ENCODE results near the gene SLC43A2. TPM values are rescaled to one million over a fixed set of nuclear protein-coding genes. Genes with fewer than 3 reads are reported as not detected.

Gene SLC43A2
- polyA plus RNA-seq, 1 donor (not counting 4 experiments of a cell fraction or from before 2014, with no cell fraction given): 12.7 TPM

DNA sequence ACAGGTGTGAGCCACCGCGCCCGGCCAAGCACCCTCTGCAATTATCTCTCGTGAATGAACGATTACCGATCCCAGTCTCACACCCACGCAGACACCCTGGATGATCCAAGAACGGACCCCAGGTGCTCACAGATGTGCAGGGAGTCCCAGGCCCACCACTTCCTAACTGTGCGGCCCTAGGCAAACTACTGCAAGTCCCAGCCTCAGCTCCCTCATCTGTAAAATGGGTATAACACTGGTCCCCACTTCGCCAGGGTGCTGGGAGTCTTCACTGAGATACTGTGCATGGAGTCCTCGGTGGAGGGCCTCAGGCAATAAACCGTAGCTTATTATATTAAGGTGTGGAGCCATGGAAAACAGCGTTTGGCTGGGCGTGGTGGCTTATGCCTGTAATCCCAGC, 44.5 kb downstream of the SLC43A2 start:
- TF ChIP-seq EZH2 (IDR thresholded peaks at IDR 0.05; ENCODE audit: low read length): no peak
- TF ChIP-seq, protein P1, sequence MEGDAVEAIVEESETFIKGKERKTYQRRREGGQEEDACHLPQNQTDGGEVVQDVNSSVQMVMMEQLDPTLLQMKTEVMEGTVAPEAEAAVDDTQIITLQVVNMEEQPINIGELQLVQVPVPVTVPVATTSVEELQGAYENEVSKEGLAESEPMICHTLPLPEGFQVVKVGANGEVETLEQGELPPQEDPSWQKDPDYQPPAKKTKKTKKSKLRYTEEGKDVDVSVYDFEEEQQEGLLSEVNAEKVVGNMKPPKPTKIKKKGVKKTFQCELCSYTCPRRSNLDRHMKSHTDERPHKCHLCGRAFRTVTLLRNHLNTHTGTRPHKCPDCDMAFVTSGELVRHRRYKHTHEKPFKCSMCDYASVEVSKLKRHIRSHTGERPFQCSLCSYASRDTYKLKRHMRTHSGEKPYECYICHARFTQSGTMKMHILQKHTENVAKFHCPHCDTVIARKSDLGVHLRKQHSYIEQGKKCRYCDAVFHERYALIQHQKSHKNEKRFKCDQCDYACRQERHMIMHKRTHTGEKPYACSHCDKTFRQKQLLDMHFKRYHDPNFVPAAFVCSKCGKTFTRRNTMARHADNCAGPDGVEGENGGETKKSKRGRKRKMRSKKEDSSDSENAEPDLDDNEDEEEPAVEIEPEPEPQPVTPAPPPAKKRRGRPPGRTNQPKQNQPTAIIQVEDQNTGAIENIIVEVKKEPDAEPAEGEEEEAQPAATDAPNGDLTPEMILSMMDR (optimal IDR thresholded peaks at IDR 0.05 in 1 of 3, IDR thresholded peaks at IDR 0.05 in 1 of 3, conservative IDR thresholded peaks at IDR 0.05 in 1 of 3; ENCODE audit: extremely low read depth in 1 of 3, insufficient read depth in 2 of 3, low read length in 3 of 3): no peak
- Histone ChIP-seq H3K4me2 (ENCODE audit: control insufficient read depth, extremely low read depth, insufficient read depth, low read depth, low read length) (no peak overlapping the region), H3K27ac (ENCODE audit: control insufficient read depth, insufficient read depth, low read length) (no peak overlapping the region), H3K9ac (ENCODE audit: control insufficient read depth, extremely low read depth, insufficient read depth, low read length) (no peak overlapping the region), H3K27me3 (ENCODE audit: control insufficient read depth, extremely low read depth, insufficient read depth, low read length) (no peaks in the 10 kb centered on the region), H3K9me1 (ENCODE audit: control insufficient read depth, extremely low read depth, insufficient read depth, low read length) (no peaks in the 10 kb centered on the region), H3K9me3 (ENCODE audit: control insufficient read depth, low read depth, low read length) (no peaks in the 10 kb centered on the region), H3K4me1 (ENCODE audit: control insufficient read depth, extremely low read depth, insufficient read depth, low read length) (peaks cover 6% of the 10 kb centered on the region), H3K36me3 (ENCODE audit: control insufficient read depth in 2 of 2, extremely low read depth in 1 of 2, insufficient read depth in 2 of 2, low read length in 2 of 2) (peaks cover 0 to 21% of the 10 kb centered on the region in 2 experiments), H4K20me1 (ENCODE audit: control insufficient read depth, extremely low read depth, insufficient read depth, low read length) (no peaks in the 10 kb centered on the region), H3K79me2 (ENCODE audit: control insufficient read depth, insufficient read depth, low read length) (no peaks in the 10 kb centered on the region), H3K4me3 (ENCODE audit: control insufficient read depth in 2 of 3, extremely low read depth in 1 of 3, insufficient read depth in 2 of 3, low read depth in 1 of 3, low read length in 3 of 3) (no peak overlapping the region), H2AFZ (ENCODE audit: control insufficient read depth, low read length) (no peak overlapping the region)
- FAIRE-seq (no peak), DNase-seq (ENCODE audit: low read depth, low spot score) (no peak)
- dilution Hi-C loops (cut with MboI; ENCODE audit: extremely low pct_ligation_motif_present, low sequenced_read_pairs): no loop called here

DNA sequence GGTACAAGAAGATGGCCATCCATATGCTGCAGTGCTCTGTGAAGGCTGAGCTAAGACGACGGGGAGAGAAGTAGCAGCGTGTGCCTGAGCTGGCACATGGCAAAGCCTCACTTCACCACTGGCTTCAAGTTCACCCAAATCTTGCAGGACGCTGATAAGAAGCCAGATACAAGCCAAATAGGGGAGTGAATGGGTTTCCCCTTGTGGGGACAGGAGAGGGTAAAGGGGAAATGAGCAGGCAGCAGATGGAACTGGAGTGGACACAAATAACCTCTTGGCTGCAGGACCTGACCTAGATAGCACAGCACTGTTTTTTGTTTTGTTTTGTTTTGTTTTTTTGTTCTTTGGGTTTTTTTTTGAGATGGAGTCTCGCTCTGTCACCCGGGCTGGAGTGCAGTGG, 45.1 kb downstream of the SLC43A2 start:
- FAIRE-seq: no peak
- dilution Hi-C loops (cut with MboI; ENCODE audit: extremely low pct_ligation_motif_present, low sequenced_read_pairs): no loop called here

More for the DNA sequence above, 45.1 kb downstream of the SLC43A2 start:
- H3K9ac ChIP-seq (ENCODE audit: control insufficient read depth, extremely low read depth, insufficient read depth, low read length): no peak overlapping the region
- no peak overlapping the region for H3K4me3 ChIP-seq (ENCODE audit: control insufficient read depth in 2 of 3, extremely low read depth in 1 of 3, insufficient read depth in 2 of 3, low read depth in 1 of 3, low read length in 3 of 3)
- no peak overlapping the region for H3K4me2 ChIP-seq (ENCODE audit: control insufficient read depth, extremely low read depth, insufficient read depth, low read depth, low read length)
- H3K9me1 ChIP-seq (ENCODE audit: control insufficient read depth, extremely low read depth, insufficient read depth, low read length): no peaks in the 10 kb centered on the region
- no peak for TF ChIP-seq EZH2 (IDR thresholded peaks at IDR 0.05; ENCODE audit: low read length)
- TF ChIP-seq, protein P1 (optimal IDR thresholded peaks at IDR 0.05 in 1 of 3, IDR thresholded peaks at IDR 0.05 in 1 of 3, conservative IDR thresholded peaks at IDR 0.05 in 1 of 3; ENCODE audit: extremely low read depth in 1 of 3, insufficient read depth in 2 of 3, low read length in 3 of 3): no peak
- H4K20me1 ChIP-seq (ENCODE audit: control insufficient read depth, extremely low read depth, insufficient read depth, low read length): no peaks in the 10 kb centered on the region
- H2AFZ ChIP-seq (ENCODE audit: control insufficient read depth, low read length): no peak overlapping the region
- no peaks in the 10 kb centered on the region for H3K9me3 ChIP-seq (ENCODE audit: control insufficient read depth, low read depth, low read length)
- H3K27ac ChIP-seq (ENCODE audit: control insufficient read depth, insufficient read depth, low read length): no peak overlapping the region
- no peaks in the 10 kb centered on the region for H3K27me3 ChIP-seq (ENCODE audit: control insufficient read depth, extremely low read depth, insufficient read depth, low read length)
- peaks cover 6% of the 10 kb centered on the region for H3K4me1 ChIP-seq (ENCODE audit: control insufficient read depth, extremely low read depth, insufficient read depth, low read length)
- no peaks in the 10 kb centered on the region for H3K79me2 ChIP-seq (ENCODE audit: control insufficient read depth, insufficient read depth, low read length)
- H3K36me3 ChIP-seq (ENCODE audit: control insufficient read depth in 2 of 2, extremely low read depth in 1 of 2, insufficient read depth in 2 of 2, low read length in 2 of 2): peaks cover 0 to 19% of the 10 kb centered on the region in 2 experiments
- DNase-seq (ENCODE audit: low read depth, low spot score): no peak
